AG04450 (cell line): ENCODE data around the gene PAX4. TPM values are rescaled to one million over a fixed set of nuclear protein-coding genes. Genes with fewer than 3 reads are reported as not detected.

ENCODE experiments used
- CTCF ChIA-PET: fragments of 300-600, 350-600 bp; formaldehyde crosslinking; extraction: SDS; loops from one replicate; lab custom pipeline; 2022; ENCODE audit warnings: antibody characterized with exemption, inconsistent platforms; lab: Charles Lee
- POLR2A ChIA-PET: fragments of 350-600 bp; formaldehyde crosslinking; extraction: SDS; loops from one replicate; lab custom pipeline; 2021; ENCODE audit warnings: antibody characterized with exemption, inconsistent platforms; lab: Yijun Ruan, JAX
- DNase-seq: peaks from one replicate; pipeline ENCODE4 v3.0.0-alpha.2; 2011; ENCODE audit warnings: low read depth, low spot score
- H3K27ac ChIP-seq: one replicate; pipeline ENCODE4 v1.5.1; 2012; ENCODE audit warnings: low read depth, low read length, control low read depth
- H3K27me3 ChIP-seq: one replicate; pipeline ENCODE4 v1.6.0; 2012; ENCODE audit warnings: low read length; ENCODE audit not compliant: control insufficient read depth, insufficient read depth
- H3K4me3 ChIP-seq: 2 replicates; pipeline ENCODE4 v1.5.1; 2011; ENCODE audit warnings: mild to moderate bottlenecking, low read depth, low read length, control low read depth
- H3K9me3 ChIP-seq: 2 replicates; pipeline ENCODE4 v1.5.1; 2012; ENCODE audit warnings: low read length; ENCODE audit not compliant: control insufficient read depth, insufficient read depth
- CTCF ChIP-seq: IDR thresholded peaks from 2 replicates; pipeline ENCODE4 v1.5.1; 2011; ENCODE audit warnings: low read depth, low read length, control low read depth, inconsistent platforms
- polyA plus RNA-seq: library from polyadenylated mRNA; depleted of rRNA; stranded (reverse); fragments of >200 nt; gene quantifications from 2 replicates; pipeline ENCODE4 v1.2.3, GENCODE V29; 2011

Gene PAX4
- polyA plus RNA-seq, 1 experiment, result not detected

GRCh38 chr7:127632276-127632910 lies 14.5 kb upstream of the PAX4 start:
- peaks cover 6% of the 10 kb centered on the region for H3K27me3 ChIP-seq
- H3K4me3 ChIP-seq, result no peak overlapping the region
- peak; percentile 73 for DNase-seq
- ChIA-PET CTCF (interaction anchor here (0.6 kb wide), 1 partner anchor 118 kb away, joined by 3 read pairs; no protein-coding TSS in a partner anchor), POLR2A (interaction anchor here (0.7 kb wide), 1 partner anchor 45 kb away, joined by 6 read pairs; no protein-coding TSS in a partner anchor)
- TF ChIP-seq CTCF, result no peak
- no peaks in the 10 kb centered on the region for H3K9me3 ChIP-seq
- peak overlapping the region; percentile 52 for H3K27ac ChIP-seq

GRCh38 chr7:127629268-127629854 lies 11.4 kb upstream of the PAX4 start:
- TF ChIP-seq CTCF, result peak; percentile 40
- ChIA-PET CTCF (interaction anchor here (0.7 kb wide), 1 partner anchor 506 kb away, joined by 4 read pairs; no protein-coding TSS in a partner anchor), POLR2A (no interaction called here)
- no peak overlapping the region for H3K4me3 ChIP-seq
- H3K27me3 ChIP-seq, result peaks cover 11% of the 10 kb centered on the region
- DNase-seq, result no peak
- H3K27ac ChIP-seq, result no peak overlapping the region
- H3K9me3 ChIP-seq, result no peaks in the 10 kb centered on the region

GRCh38 chr7:127628445-127628844 lies 10.5 kb upstream of the PAX4 start:
- no peaks in the 10 kb centered on the region for H3K9me3 ChIP-seq
- DNase-seq, result no peak
- H3K27ac ChIP-seq, result no peak overlapping the region
- 0 out of 2 replicates have a peak, but pooled peaks have one; percentile 12 for TF ChIP-seq CTCF
- POLR2A ChIA-PET, result interaction anchor here (0.6 kb wide), 1 partner anchor 308 kb away, joined by 5 read pairs; no protein-coding TSS in a partner anchor
- CTCF ChIA-PET, result no interaction called here
- peaks cover 15% of the 10 kb centered on the region for H3K27me3 ChIP-seq
- H3K4me3 ChIP-seq, result no peak overlapping the region

GRCh38 chr7:127625331-127625730 lies 7.4 kb upstream of the PAX4 start:
- ChIA-PET POLR2A (no interaction called here), CTCF (no interaction called here)
- Histone ChIP-seq H3K27me3 (peaks cover 31% of the 10 kb centered on the region), H3K27ac (no peak overlapping the region), H3K9me3 (no peaks in the 10 kb centered on the region), H3K4me3 (no peak overlapping the region)
- DNase-seq, result no peak
- no peak for TF ChIP-seq CTCF
